GM10847 (cell line): Measurements from ENCODE around the gene ARHGEF1.

Experiments used
- POLR2A ChIP-seq: IDR thresholded peaks from 2 replicates; pipeline ENCODE4 v1.6.1; 2011; ENCODE audit not compliant: insufficient read length; ENCODE audit errors: extremely low read depth

The ARHGEF1 gene

GRCh38 chr19:41872775-41873647 is 10.0 kb upstream of the ARHGEF1 start:
- no peak for TF ChIP-seq POLR2A

DNA sequence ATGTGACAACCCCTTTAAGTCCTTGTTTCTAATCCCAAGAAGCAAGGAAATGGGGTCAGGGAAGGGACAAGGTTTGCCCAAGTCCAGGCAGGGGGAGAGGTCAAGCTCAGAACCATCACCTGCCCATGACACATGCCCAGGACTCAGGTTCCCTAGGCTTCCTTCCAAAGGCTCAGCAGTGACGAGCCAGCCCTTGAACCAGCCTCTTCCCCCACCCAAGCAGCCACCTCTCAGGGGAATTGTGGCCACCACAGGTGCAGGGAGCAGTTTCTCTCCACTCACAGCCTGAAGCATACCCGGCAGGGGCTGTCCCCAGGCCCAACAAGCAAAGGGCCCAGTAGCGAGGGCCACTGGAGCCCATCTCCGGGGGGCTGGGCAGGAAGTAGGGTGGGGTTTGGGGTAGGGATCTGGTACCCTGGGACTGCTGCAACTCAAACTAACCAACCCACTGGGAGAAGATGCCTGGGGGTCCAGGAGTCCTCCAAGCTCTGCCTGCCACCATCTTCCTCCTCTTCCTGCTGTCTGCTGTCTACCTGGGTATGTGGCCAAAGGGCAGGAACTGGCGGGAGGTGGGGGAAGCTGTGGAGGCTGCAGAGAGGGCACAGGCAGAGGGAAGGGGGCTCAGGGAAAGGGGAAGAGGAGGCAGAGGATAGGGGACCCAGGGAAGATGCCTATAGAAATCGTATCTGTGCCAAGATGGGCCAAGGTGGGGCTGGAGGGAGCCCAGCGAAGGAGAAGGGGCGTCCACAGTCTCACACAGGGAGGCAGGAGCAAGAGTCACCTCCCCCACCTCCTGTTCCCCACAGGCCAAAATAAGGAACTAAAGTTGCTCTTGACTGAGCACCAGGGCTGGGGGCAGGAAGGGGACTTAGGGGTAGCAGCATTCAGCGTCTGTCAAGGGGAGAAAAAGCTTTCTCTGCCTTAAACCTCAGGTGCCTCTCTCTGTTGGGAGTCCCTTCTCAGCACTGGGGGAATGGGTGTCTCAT is 5.8 kb upstream of the ARHGEF1 start, which contains the start of gene CD79A:
CD79A (plus strand) TSS at position 433 of the 986 bp plus-strand sequence; CDS start at position 459, 26 bp downstream.
- peak; percentile 41 for TF ChIP-seq POLR2A

DNA sequence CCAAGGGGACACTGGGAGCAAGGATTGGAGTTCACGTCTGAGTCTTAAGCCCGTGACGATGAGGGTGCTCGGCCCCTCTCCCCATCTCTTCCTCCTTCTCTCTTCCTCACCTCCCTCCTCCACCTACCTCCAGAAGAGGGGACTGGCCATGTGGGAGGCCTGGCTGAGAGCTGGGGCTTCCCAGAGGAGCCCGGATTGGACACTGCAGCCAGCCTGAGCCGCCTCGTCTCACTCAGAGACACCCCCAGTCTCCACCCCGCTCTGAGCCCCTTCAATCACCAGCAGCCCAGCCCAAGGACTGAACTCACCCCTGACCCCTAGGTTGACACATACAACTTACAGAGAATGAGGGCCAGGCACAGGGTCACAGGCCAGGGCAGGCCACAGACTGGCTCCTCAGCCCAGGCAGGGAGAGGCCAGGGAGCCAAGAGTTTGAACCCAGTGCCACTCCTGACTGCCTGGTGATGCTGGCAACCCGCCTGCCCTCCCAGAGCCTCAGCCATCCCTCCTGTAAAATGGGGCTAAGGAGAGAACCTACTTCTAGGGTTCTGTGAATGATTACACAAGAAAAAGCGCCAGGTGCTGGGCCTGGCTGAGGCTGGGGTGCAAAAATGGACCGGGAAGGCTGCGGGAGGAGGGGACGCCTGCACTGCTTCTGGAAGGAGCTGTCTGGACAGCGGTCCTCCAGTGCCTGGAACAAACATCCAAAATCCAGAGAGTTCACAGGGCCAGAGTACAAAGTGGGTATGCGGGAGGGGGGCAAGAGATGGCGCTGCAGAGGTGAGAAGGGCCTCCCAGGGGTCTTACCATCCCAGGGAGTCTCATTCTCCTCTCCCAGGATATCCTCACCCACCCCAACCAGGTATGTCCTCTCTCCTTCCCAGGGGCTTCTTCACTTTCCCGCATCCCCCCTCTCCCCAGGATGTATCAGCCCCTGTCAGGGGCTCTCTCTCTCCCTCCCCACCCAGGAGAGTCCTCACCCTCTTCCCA is 4.8 kb upstream of the ARHGEF1 start:
- no peak for TF ChIP-seq POLR2A

- TF ChIP-seq POLR2A, result no peak
Measured at GRCh38 chr19:41879080-41879479, 3.9 kb upstream of the ARHGEF1 start.

- TF ChIP-seq POLR2A, result no peak
Measured at GRCh38 chr19:41879670-41880328, 3.2 kb upstream of the ARHGEF1 start.

GRCh38 chr19:41880329-41880708 is 2.7 kb upstream of the ARHGEF1 start:
- TF ChIP-seq POLR2A, result no peak

DNA sequence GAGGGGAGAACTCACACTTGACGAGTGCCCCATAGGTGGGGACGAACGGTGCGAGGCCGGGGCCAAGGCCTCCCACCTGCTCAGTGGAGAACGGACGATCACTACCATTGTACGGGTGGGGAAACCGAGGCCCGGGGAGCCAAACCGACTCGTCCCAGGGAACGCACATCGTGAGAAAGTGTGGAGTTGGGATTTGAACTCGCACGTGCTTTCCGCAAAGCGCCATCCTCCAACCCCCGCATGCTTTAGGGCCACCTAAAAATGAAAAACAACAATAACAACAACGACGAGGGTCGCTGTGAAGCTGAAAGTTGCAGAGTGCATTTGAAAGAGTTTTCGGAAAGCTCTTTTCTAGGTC is 458 bp downstream of the ARHGEF1 start:
- TF ChIP-seq POLR2A, result peak; percentile 21

DNA sequence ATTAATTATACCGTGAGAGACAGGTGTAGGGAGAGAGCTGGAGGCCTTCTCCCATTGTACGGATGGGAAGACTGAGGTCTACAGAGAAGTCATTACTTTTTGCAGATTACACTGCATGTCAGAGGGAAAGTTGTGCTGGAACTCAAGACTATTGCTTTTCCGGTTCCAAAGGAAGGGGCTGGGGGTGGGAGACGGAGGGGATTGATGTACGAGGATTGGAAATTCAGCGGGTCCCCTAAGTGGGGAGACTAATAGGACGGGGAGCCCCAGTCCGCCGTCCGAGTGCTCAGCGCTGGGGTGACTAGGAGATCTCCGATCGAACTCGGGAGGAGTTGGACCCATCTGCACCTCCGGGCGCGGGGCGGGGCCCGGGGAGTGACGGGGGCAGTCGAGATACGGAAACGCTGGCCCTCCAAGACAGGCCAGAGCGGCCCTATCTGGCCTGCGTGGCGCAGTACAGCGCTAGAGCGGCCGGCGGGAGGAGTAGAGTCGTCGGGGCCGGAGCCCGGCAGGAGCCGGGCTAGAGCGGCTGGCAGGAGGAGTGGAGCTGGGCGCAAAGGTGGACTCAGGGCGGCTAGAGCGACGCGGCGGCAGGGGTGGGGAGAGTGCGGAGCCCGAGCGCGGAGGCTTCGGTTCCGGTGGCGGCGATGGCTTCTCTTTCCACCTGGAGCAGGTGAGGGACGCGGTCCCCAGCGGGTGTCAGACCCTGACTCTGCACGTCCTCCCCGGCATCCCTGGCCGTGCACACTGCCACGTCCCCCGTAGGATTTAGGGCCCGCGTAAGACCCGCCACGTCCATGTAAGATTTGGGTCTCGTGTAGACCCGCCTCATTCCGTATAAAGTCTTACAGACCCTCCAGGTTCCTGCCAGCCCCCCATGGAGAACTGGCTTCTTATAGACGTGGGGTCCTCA is 1.1 kb downstream of the ARHGEF1 start:
- peak; percentile 90 for TF ChIP-seq POLR2A

- TF ChIP-seq POLR2A, result no peak
Measured at GRCh38 chr19:41886761-41887710, 4.1 kb downstream of the ARHGEF1 start.

DNA sequence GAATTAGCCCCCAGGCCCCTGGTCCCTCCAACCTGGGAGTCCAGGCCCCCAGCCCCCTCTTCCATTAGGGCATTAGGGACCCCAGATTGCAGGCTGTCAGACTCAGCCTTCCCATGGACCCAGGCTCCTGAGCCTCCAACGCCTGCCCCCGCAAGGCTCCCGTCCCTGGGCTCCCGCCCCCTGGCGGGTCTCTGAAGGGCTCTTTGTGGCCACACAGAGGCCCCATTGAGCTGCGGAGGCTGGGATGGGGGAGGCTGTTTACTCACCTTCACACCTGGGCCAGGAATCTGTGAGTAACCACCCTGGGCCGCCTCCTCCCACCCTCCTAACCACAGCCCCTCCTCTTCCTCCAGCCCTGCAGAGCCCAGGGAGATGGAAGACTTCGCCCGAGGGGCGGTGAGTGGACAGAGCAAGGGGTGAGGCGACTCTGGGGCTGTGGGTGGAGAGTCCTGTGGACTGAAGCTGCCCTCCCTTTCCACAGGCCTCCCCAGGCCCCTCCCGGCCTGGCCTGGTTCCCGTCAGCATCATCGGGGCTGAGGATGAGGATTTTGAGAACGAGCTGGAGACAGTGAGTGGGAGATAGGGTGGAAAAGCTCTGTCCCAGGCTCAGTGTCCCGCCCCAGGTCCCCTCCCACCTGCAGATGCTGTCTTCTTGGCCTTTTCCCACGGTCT is 4.9 kb downstream of the ARHGEF1 start:
- no peak for TF ChIP-seq POLR2A

GRCh38 chr19:41888926-41889325 is 5.9 kb downstream of the ARHGEF1 start:
- TF ChIP-seq POLR2A, result no peak
